HG02610 (cell line): ENCODE results near the gene CD200R1L.

ENCODE experiments used
- ATAC-seq: cut with Tn5 transposase; IDR thresholded peaks from one replicate; pipeline ENCODE4 v1.9.1; 2021; ENCODE audit warnings: mild to moderate bottlenecking, moderate library complexity; ENCODE audit not compliant: unreplicated experiment

CD200R1L gene

GRCh38 chr3:112769286-112769978 lies 77.2 kb downstream of the CD200R1L start:
- ATAC-seq = no peak

- no peak for ATAC-seq
Observed at GRCh38 chr3:112767777-112768176, 78.9 kb downstream of the CD200R1L start.

- ATAC-seq = peak; percentile 89
Observed at GRCh38 chr3:112767177-112767576, 79.5 kb downstream of the CD200R1L start.
